NCI-H1436 treated with DMSO at 0.1 percent for 48 hours (cell line): Measurements from ENCODE around the gene LRP1B.

ENCODE experiments used
- DNase-seq: peaks from one replicate; lab custom pipeline; 2025; lab: John Stamatoyannopoulos, UW

Gene LRP1B

GRCh38 chr2:142040556-142040955 lies 90.3 kb downstream of the LRP1B start:
- DNase-seq = no peak

- DNase-seq = no peak
These were observed 92.0 kb downstream of the LRP1B start for GRCh38 chr2:142038826-142039225.

GRCh38 chr2:142037744-142038143 lies 93.1 kb downstream of the LRP1B start:
- no peak for DNase-seq

GRCh38 chr2:142037066-142037465 lies 93.8 kb downstream of the LRP1B start:
- no peak for DNase-seq

- no peak for DNase-seq
These were observed 97.4 kb downstream of the LRP1B start for GRCh38 chr2:142033393-142033792.

- no peak for DNase-seq
These were observed 99.2 kb downstream of the LRP1B start for GRCh38 chr2:142031656-142032055.

GRCh38 chr2:142030735-142031134 lies 100.1 kb downstream of the LRP1B start:
- no peak for DNase-seq

GRCh38 chr2:142029974-142030373 lies 100.8 kb downstream of the LRP1B start:
- no peak for DNase-seq

- no peak for DNase-seq
These were observed 105.4 kb downstream of the LRP1B start for GRCh38 chr2:142025394-142025793.

- no peak for DNase-seq
These were observed 110.4 kb downstream of the LRP1B start for GRCh38 chr2:142020368-142020767.

- DNase-seq = no peak
These were observed 116.3 kb downstream of the LRP1B start for GRCh38 chr2:142014536-142014935.

GRCh38 chr2:142012797-142013196 lies 118.0 kb downstream of the LRP1B start:
- no peak for DNase-seq

- no peak for DNase-seq
These were observed 120.1 kb downstream of the LRP1B start for GRCh38 chr2:142010477-142011270.

- DNase-seq = no peak
These were observed 122.6 kb downstream of the LRP1B start for GRCh38 chr2:142008135-142008744.

GRCh38 chr2:141994066-141994465 lies 136.8 kb downstream of the LRP1B start:
- DNase-seq = no peak

GRCh38 chr2:141992695-141993094 lies 138.1 kb downstream of the LRP1B start:
- DNase-seq = no peak

GRCh38 chr2:141968433-141968832 lies 162.4 kb downstream of the LRP1B start:
- no peak for DNase-seq

- no peak for DNase-seq
These were observed 162.8 kb downstream of the LRP1B start for GRCh38 chr2:141967980-141968379.

- DNase-seq = no peak
These were observed 163.3 kb downstream of the LRP1B start for GRCh38 chr2:141967503-141967902.

- no peak for DNase-seq
These were observed 170.9 kb downstream of the LRP1B start for GRCh38 chr2:141959941-141960340.

GRCh38 chr2:141959016-141959415 lies 171.8 kb downstream of the LRP1B start:
- no peak for DNase-seq

- DNase-seq = no peak
These were observed 172.9 kb downstream of the LRP1B start for GRCh38 chr2:141957827-141958450.

GRCh38 chr2:141957321-141957720 lies 173.5 kb downstream of the LRP1B start:
- no peak for DNase-seq
